Activated CD4-positive, alpha-beta T cell treated with anti-CD3 and anti-CD28 coated beads, Interleukin-2, amount 10 ng/mL, durations not matched to agents 24 days and 14 days (primary cell): Measurements from ENCODE around the gene CD300H. TPM values are rescaled to one million over a fixed set of nuclear protein-coding genes. Genes with fewer than 3 reads are reported as not detected.

Experiments
- DNase-seq: peaks from one replicate; pipeline ENCODE4 v3.0.0; 2022
- H3K27ac Mint-ChIP-seq: one replicate; pipeline ENCODE4 v1.8.0; 2022; ENCODE audit warnings: mild to moderate bottlenecking, mixed read lengths
- H3K27me3 Mint-ChIP-seq: one replicate; pipeline ENCODE4 v1.8.0; 2022; ENCODE audit warnings: mixed read lengths
- H3K36me3 Mint-ChIP-seq: one replicate; pipeline ENCODE4 v1.8.0; 2022; ENCODE audit warnings: low read depth, mild to moderate bottlenecking, mixed read lengths
- H3K4me1 Mint-ChIP-seq: one replicate; pipeline ENCODE4 v1.8.0; 2021; ENCODE audit warnings: mixed read lengths
- H3K4me3 Mint-ChIP-seq: one replicate; pipeline ENCODE4 v1.8.0; 2022; ENCODE audit warnings: mild to moderate bottlenecking, moderate library complexity, mixed read lengths
- H3K9me3 Mint-ChIP-seq: one replicate; pipeline ENCODE4 v1.8.0; 2021; ENCODE audit warnings: mixed read lengths
- intact Hi-C: fragments of 100-400 bp; cut with micrococcal nuclease; formaldehyde crosslinking; loops from one replicate; pipeline ENCODE4 v1.15.1; 2023
- total RNA-seq: library from RNA; stranded (reverse); gene quantifications from 2 replicates; pipeline ENCODE4 v1.2.3, GENCODE V29; 2022

The CD300H gene
- total RNA-seq, 1 donor from 2014 or later = not detected

DNA sequence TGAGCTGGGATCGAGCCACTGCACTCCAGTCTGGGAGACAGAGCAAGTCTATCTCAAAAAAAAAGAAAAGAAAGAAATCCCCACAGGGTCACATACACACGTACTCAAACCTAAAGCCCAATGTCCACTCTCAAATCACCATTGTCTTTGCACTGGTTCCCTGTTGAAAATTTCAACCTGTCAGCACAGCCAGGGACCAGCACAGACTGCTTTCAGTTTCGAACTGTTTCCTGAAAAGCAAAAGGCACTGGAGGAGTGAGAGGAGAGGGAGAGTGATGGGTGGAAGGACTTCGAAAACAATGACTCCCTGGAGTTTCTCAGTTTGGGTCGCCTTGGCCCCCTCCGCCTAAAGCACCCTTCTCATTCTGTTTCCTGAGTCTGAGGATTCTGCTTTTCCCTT is 12.4 kb downstream of the CD300H start:
- H3K4me1 Mint-ChIP-seq = peaks cover 9% of the 10 kb centered on the region
- no peak overlapping the region for H3K4me3 Mint-ChIP-seq
- H3K27ac Mint-ChIP-seq = no peak overlapping the region
- H3K36me3 Mint-ChIP-seq = no peaks in the 10 kb centered on the region
- intact Hi-C loops = no loop called here
- H3K9me3 Mint-ChIP-seq = no peaks in the 10 kb centered on the region
- H3K27me3 Mint-ChIP-seq = peaks cover 17% of the 10 kb centered on the region
- no peak for DNase-seq

DNA sequence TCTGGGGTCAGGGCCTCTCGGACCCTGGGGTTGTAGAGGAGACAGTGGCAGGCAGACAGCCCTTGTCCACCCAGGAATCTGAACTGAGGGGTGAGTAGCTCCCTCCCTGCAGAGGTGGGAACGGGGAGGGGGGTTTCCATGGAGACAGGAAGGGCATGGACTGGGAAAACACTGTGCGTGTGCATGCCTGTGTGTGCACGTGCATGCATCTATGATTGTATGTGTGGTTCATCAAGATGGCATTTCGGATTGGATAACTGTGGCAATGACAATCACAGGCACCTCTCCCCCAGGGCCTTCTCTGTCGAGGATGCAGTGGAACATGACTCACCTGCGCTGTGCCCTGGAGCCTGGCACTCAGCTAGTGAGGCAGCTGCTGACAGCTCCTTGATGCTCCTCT is 15.3 kb downstream of the CD300H start:
- H3K27me3 Mint-ChIP-seq = peaks cover 13% of the 10 kb centered on the region
- H3K9me3 Mint-ChIP-seq = no peaks in the 10 kb centered on the region
- no peak overlapping the region for H3K27ac Mint-ChIP-seq
- no peaks in the 10 kb centered on the region for H3K36me3 Mint-ChIP-seq
- no peak for DNase-seq
- H3K4me1 Mint-ChIP-seq = peaks cover 11% of the 10 kb centered on the region
- no peak overlapping the region for H3K4me3 Mint-ChIP-seq
- intact Hi-C loops = no loop called here

DNA sequence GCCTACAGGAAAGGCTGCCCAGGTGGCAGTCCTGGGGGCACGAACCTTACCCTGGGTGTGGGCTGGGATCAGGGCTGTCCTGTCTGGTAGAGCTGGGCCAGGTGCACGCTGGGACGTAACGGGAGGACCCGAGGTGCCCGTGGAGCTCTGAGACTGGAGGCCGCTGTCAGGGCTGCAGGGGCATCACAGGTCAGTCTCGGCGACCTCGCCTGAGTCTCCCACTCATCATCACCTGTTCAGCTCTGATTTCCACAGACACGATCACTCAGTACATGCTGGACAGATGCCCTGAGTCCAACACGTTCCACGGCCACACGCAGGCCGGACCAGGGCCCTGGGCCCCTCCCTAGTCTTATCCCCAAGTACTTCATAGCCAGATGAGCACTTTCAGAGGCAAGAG is 16.7 kb downstream of the CD300H start:
- intact Hi-C loops = no loop called here
- no peak overlapping the region for H3K4me3 Mint-ChIP-seq
- peaks cover 18% of the 10 kb centered on the region for H3K4me1 Mint-ChIP-seq
- H3K27ac Mint-ChIP-seq = no peak overlapping the region
- no peaks in the 10 kb centered on the region for H3K9me3 Mint-ChIP-seq
- peaks cover 9% of the 10 kb centered on the region for H3K27me3 Mint-ChIP-seq
- peak; percentile 54 for DNase-seq
- H3K36me3 Mint-ChIP-seq = no peaks in the 10 kb centered on the region

DNA sequence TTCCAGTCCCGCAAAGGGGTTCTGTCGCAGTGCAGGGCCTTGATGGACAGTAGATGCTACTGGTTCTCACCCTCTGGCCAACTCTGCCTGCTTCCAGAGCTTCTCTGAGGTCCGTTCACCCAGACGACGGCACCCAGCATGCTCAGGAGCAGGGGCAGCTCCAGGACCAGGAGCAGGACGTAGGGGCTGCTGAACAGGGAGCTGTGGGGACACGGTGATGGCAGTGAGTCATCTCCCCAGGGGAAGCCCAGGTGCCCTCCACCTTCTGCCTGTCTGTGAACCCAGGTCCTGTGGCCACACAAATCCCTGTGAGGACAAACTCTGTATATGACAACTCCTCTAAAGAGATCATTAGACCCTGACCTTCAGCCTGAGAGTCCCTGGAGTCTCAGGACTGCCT is 18.0 kb downstream of the CD300H start:
- intact Hi-C loops = no loop called here
- Mint-ChIP-seq H3K4me1 (peaks cover 20% of the 10 kb centered on the region), H3K27me3 (peaks cover 9% of the 10 kb centered on the region), H3K4me3 (no peak overlapping the region), H3K36me3 (no peaks in the 10 kb centered on the region), H3K9me3 (no peaks in the 10 kb centered on the region), H3K27ac (no peak overlapping the region)
- no peak for DNase-seq

DNA sequence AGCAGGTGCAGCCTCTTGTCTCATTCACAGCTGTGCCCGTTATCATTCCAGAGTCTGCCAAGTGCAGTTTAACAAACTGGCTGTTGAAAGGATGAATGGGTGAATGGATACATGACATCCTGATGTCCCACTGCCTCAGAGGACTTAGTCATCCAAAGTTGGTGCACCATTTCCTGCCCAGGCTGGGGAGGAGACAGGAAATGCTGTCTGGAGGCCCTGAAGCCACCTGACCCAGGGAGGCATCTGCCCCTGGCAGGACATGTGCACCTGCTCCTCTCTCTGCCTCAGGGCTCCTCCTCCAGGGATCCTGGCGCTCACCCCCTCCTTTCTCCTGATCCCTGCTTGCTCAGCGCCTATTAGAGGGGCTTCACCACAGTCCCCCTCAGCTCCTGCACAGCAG is 19.6 kb downstream of the CD300H start:
- no peaks in the 10 kb centered on the region for H3K36me3 Mint-ChIP-seq
- H3K27ac Mint-ChIP-seq = peak overlapping the region; percentile 85

DNA sequence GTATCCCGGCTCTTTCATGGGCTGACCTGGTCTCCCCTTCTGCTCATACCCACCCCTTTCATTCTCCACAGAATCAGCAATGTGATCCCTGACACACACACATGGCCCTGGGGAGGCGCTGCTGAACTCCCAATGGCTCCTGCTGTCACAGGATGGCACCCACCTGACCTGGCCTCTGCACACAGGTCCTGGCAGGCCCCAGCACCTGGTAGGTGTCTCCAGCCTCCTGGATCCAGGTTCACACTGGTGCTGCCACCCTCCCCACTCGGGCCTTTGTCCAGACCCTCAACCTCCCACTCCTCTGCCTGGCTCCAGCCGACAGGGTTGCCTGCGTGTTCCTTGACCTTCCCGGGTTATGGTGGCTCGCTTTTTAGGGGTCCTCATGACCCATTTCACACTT is 20.0 kb downstream of the CD300H start:
- no peak for DNase-seq
- Mint-ChIP-seq H3K4me1 (peaks cover 20% of the 10 kb centered on the region), H3K27ac (peak overlapping the region; percentile 85), H3K27me3 (no peaks in the 10 kb centered on the region), H3K36me3 (no peaks in the 10 kb centered on the region), H3K9me3 (no peaks in the 10 kb centered on the region), H3K4me3 (peak overlapping the region; percentile 31)
- intact Hi-C loops = no loop called here

More for the DNA sequence above, 19.6 kb downstream of the CD300H start:
- peaks cover 2% of the 10 kb centered on the region for H3K27me3 Mint-ChIP-seq
- intact Hi-C loops = no loop called here
- no peaks in the 10 kb centered on the region for H3K9me3 Mint-ChIP-seq
- peaks cover 20% of the 10 kb centered on the region for H3K4me1 Mint-ChIP-seq
- peak overlapping the region; percentile 31 for H3K4me3 Mint-ChIP-seq
- peak; percentile 78 for DNase-seq

DNA sequence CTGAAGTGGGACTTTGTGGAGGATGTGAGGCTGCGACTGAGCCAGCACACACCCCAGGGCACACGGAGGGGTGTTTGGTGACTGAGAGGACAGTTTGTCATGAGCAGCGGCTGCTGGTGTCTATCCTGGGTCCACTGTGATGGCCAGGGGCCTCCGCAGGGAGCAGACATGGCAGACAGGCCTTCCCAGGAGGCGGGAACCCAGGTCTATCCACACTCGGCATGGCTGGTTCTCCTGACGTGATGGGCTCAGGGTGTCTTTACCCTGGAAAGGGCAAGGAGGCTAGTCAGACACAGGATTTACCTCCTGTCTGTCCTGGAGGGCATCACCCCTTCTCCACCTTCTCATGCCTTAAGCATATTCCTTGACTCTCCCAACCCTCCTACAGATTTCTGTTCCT is 20.7 kb downstream of the CD300H start:
- intact Hi-C loops = no loop called here
- Mint-ChIP-seq H3K4me1 (peaks cover 20% of the 10 kb centered on the region), H3K27me3 (no peaks in the 10 kb centered on the region), H3K4me3 (no peak overlapping the region), H3K36me3 (no peaks in the 10 kb centered on the region), H3K27ac (peak overlapping the region; percentile 3), H3K9me3 (no peaks in the 10 kb centered on the region)
- DNase-seq = no peak

DNA sequence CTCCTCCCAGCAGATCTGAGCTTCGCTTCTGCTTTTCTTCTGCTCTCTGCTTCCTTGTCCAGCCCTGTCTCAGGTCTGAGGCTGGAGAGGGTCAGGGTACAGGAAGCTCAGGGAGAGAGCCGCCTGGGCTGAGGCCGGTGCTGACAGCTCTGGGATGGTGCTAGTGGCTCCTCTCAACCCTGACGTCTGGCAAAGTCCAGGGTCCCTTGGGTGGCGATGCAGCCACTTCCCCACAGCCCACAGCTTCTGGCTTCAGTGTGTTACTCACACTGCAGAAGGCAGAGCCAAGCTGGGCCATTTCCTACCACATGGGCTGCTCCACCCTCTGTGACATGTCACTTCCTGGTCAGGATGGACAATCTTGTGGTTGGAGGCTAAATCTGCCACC is 21.5 kb downstream of the CD300H start, which contains the start of gene CD300C:
Gene CD300C, minus strand, starts transcription at position 273 of the 388 bp plus-strand sequence. CDS start 333 bp downstream, outside the sequence.
- Mint-ChIP-seq H3K27ac (peak within 1 kb of the TSS; percentile 14), H3K4me3 (no peak within 1 kb of the TSS), H3K36me3 (no peaks in the 10 kb centered on the region), H3K4me1 (peaks cover 20% of the 10 kb centered on the region), H3K9me3 (no peaks in the 10 kb centered on the region), H3K27me3 (no peaks in the 10 kb centered on the region)
- intact Hi-C loops = no loop called here
- peak; percentile 62 for DNase-seq

DNA sequence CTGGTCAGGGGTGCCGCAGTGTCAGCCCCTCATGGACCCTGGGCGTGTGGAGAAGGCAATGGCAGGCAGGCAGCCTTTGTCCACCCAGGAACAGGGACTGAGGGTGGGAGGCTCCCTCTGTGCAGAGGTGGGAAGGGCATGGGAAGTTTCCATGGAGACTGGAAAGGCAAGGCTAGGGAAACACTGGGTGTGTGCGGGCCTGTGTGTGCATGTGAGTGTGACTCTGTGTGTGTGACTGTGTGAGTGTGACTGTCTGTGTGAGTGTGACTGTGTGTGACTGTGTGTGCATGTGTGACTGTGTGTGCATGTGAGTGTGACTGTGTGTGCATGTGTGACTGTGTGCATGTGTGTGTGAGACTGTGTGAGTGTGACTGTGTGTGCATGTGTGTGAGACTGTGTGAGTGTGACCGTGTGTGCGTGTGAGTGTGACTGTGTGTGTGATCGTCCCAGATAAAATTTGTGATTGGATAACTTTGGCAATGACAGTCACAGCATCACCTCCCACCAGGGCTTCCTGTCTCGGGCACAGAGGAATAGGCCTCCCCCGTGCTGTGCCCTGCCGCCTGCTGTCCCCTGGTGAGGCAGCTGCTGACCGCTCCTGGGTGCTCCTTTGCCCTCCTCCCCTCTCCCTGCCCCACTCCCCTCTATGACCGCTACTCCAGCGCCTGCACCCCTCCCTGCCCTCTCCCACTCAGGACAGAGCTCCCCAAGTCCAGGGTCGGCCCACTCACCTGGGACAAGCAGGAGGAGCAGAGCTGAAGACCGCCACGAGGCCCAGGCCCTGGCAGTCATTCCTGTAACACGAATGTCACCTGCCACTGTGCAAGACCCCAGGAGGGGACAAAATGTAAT is 22.1 kb downstream of the CD300H start:
- intact Hi-C loops = no loop called here
- Mint-ChIP-seq H3K27me3 (no peaks in the 10 kb centered on the region), H3K4me1 (peaks cover 20% of the 10 kb centered on the region), H3K4me3 (no peak overlapping the region), H3K9me3 (no peaks in the 10 kb centered on the region), H3K27ac (peak overlapping the region; percentile 14), H3K36me3 (no peaks in the 10 kb centered on the region)
- no peak for DNase-seq

DNA sequence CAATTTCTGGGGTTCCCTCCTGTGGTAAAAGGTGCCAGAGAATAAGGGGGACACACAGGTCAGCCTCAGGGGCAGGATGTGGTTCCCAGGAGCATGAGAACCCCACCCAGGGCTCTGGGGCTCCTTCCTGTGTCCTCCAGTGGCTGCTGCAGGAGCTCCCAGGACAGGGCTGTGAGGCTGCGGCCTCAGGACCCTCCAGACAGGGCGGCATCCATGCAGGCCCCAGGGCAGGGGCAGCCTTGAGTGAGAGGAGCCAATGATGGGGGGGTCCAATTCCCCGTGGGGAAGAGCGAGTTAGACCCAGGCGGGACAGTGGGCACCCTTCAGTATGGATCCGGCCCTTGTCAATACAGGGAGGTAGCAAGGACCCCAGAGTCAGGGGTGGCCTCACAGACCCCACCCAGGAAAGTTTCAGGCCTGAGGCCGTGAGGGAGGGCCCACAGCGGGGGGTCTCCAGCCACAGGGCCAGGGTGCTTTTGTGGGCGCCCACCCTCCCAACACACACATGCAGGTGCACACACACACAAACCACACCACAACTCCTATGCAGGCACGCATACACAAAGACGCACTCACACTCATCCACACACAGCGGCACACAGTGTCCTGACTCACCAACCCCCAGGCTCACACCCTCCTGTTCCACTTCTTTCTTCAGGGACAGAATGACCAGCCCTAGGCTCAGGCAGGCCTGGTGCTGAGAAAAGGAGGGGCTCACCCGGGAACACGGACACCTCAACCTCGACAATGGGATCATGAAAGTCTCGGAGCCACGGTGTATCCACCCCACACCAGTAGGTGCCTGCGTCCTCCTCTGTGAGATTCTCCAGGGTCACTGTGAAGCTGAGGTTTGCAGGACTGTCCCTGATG is 23.2 kb downstream of the CD300H start:
- Mint-ChIP-seq H3K36me3 (no peaks in the 10 kb centered on the region), H3K4me3 (no peak overlapping the region), H3K27me3 (peaks cover 5% of the 10 kb centered on the region), H3K9me3 (no peaks in the 10 kb centered on the region), H3K27ac (no peak overlapping the region), H3K4me1 (peaks cover 20% of the 10 kb centered on the region)
- intact Hi-C loops = no loop called here
- DNase-seq = no peak

DNA sequence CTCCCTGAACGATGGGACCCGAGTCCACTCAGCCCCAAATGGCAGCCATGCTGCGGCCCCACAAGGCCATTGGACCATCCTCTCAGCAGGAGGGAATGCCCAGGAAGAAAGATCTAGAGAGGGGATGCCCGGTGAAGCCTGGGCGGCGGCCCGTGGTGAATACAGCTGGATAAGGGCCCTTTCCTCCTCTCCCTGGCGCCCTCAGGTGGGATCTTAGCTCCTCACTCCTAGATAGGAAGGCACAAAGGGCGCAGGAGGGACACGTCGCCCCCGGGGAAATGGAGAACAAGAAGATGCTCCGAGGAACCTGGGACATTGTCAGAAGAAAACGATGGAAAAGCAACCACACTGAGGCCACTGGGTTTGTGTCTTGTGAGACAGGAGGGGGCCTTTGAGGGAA is 23.9 kb downstream of the CD300H start:
- DNase-seq = no peak
- H3K27ac Mint-ChIP-seq = no peak overlapping the region
- intact Hi-C loops = no loop called here
- H3K4me1 Mint-ChIP-seq = peaks cover 20% of the 10 kb centered on the region
- peaks cover 7% of the 10 kb centered on the region for H3K27me3 Mint-ChIP-seq
- no peaks in the 10 kb centered on the region for H3K9me3 Mint-ChIP-seq
- no peak overlapping the region for H3K4me3 Mint-ChIP-seq
- no peaks in the 10 kb centered on the region for H3K36me3 Mint-ChIP-seq

DNA sequence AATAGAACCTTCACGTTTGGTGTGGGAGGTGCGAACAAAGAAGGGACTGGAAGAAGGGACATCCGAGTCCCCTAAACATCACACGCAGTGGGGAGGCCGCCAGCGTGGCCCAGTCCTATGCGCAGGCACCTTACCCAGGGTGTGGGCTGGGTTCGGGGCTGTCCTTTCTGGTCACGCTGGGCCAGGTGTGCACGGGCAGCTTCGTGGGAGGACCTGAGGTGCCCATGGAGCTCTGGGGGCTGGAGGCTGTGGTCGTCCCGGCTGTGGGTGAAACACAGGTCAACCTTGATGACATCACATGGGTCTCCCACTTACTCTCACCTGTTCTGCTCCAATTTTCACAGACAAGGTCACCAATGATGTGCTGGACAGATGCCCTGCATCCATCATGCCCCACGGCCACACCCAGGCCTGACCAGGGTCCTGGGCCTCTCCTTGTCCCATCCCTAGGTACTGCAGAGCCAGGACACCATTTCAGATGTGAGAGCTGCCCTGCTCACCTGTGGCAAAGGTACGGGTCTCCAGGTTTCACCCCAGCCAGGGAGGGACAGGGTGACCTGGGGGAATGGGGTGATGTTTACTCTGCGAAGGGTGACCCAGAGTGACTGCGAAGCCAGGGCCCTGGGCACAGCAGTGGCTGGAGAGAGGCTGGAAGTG is 24.5 kb downstream of the CD300H start:
- peaks cover 14% of the 10 kb centered on the region for H3K4me1 Mint-ChIP-seq
- H3K4me3 Mint-ChIP-seq = no peak overlapping the region
- DNase-seq = no peak
- no peaks in the 10 kb centered on the region for H3K36me3 Mint-ChIP-seq
- no peak overlapping the region for H3K27ac Mint-ChIP-seq
- intact Hi-C loops = no loop called here
- peaks cover 10% of the 10 kb centered on the region for H3K27me3 Mint-ChIP-seq
- no peaks in the 10 kb centered on the region for H3K9me3 Mint-ChIP-seq

DNA sequence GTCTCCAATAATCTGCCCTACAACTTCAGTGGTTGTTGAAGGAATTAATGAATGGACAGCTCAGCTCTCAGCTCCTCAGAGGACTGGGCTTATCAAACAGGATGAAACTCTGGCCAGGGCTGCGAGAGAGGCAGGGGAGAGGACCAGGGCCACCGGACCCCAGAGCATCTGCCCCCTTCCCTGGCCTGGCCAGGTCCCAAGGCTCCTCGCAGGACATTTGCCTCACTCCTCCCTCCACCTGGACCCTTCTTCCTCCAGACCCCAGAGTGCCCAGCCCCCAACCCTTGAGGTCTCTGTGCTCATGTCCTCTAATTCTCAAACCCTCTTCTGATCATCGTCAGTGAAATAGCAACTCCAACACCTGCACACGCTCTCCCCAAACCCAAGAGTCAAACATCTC is 25.1 kb downstream of the CD300H start:
- H3K9me3 Mint-ChIP-seq = no peaks in the 10 kb centered on the region
- no peak overlapping the region for H3K4me3 Mint-ChIP-seq
- H3K4me1 Mint-ChIP-seq = peaks cover 9% of the 10 kb centered on the region
- intact Hi-C loops = no loop called here
- DNase-seq = no peak
- H3K27me3 Mint-ChIP-seq = peaks cover 15% of the 10 kb centered on the region
- no peaks in the 10 kb centered on the region for H3K36me3 Mint-ChIP-seq
- H3K27ac Mint-ChIP-seq = no peak overlapping the region
